ENCODE results near the gene UQCRH. TPM values are rescaled to one million over a fixed set of nuclear protein-coding genes. Genes with fewer than 3 reads are reported as not detected.
"Not testable (repeated sequence)": the region's sequence is repeated elsewhere in the genome, so short reads cannot be mapped to it uniquely, and the experiment has no call there.

UQCRH gene
- total and polyA plus RNA-seq, 2 of the 4 experiments (the other 2 are of a cell fraction), result 347 to 736 TPM

GRCh38 chr1:46328182-46328581, 24.7 kb downstream of the UQCRH start:
- H4K20me1 ChIP-seq (ENCODE audit: insufficient read depth, low read length); in situ Hi-C loops (cut with MboI; ENCODE audit: low sequenced_read_pairs); H3K4me1 ChIP-seq (ENCODE audit: control insufficient read depth, insufficient read depth, low read length); H2BK20ac ChIP-seq (ENCODE audit: low read depth, low read length); H3K9me3 ChIP-seq (ENCODE audit: control insufficient read depth, insufficient read depth, low read length); H3K27me3 ChIP-seq (ENCODE audit: control insufficient read depth, insufficient read depth, low read length); H3K9ac ChIP-seq (ENCODE audit: low read depth, low read length); POLR2A ChIA-PET (ENCODE audit: unreplicated experiment); H3K23ac ChIP-seq (ENCODE audit: low read depth, low read length); H4K8ac ChIP-seq (ENCODE audit: low read depth in 2 of 2, low read length in 2 of 2); H4K5ac ChIP-seq (ENCODE audit: low read depth, low read length); BruUV-seq (replicated peaks); H3K4ac ChIP-seq (ENCODE audit: low read depth, low read length); H3K18ac ChIP-seq (ENCODE audit: low read depth, low read length); H3K36me3 ChIP-seq (ENCODE audit: control insufficient read depth, insufficient read depth, low read length); H3K4me3 ChIP-seq (ENCODE audit: insufficient read depth, low read depth, low read length); H3K56ac ChIP-seq (ENCODE audit: extremely low read depth, insufficient read depth, low read length); H2BK15ac ChIP-seq (ENCODE audit: low read depth, low read length); ATAC-seq (ENCODE audit: low read depth); intact Hi-C loops (cut with micrococcal nuclease); H2BK5ac ChIP-seq (ENCODE audit: low read depth, low read length, poor library complexity, severe bottlenecking); H3K79me1 ChIP-seq (ENCODE audit: low read depth in 1 of 2, low read length in 2 of 2); H3K27ac ChIP-seq (ENCODE audit: insufficient read depth, low read length); H3K14ac ChIP-seq (replicated peaks; ENCODE audit: low read depth, low read length); H3K4me2 ChIP-seq (ENCODE audit: low read depth, low read length); H3K9me1 ChIP-seq (ENCODE audit: insufficient read depth, low read length); H4K91ac ChIP-seq (ENCODE audit: insufficient read depth, low read depth, low read length); H2BK120ac ChIP-seq (ENCODE audit: low read depth, low read length); H2AK5ac ChIP-seq (ENCODE audit: low read depth, low read length); H2AK9ac ChIP-seq (replicated peaks; ENCODE audit: low read depth, low read length, poor library complexity); dilution Hi-C loops (cut with HindIII; ENCODE audit: low sequenced_read_pairs, unreplicated experiment); DNase-seq; H2AFZ ChIP-seq (replicated peaks; ENCODE audit: low read length, poor library complexity): not testable (repeated sequence)
- CTCF ChIA-PET, result interaction anchor here (1.8 kb wide), 1 partner anchor 12 kb away, joined by 4 read pairs; no protein-coding TSS in a partner anchor
- WGBS, 2 experiments (ENCODE audit: extremely low coverage in 2 of 2, insufficient read length in 1 of 2), result no CpG with 5 or more reads among the region's 7 CpGs

GRCh38 chr1:46329807-46330206, 26.3 kb downstream of the UQCRH start:
- H3K27ac ChIP-seq (ENCODE audit: insufficient read depth, low read length); H2AK5ac ChIP-seq (ENCODE audit: low read depth, low read length); H3K18ac ChIP-seq (ENCODE audit: low read depth, low read length); H4K5ac ChIP-seq (ENCODE audit: low read depth, low read length); H3K9ac ChIP-seq (ENCODE audit: low read depth, low read length); DNase-seq; POLR2A ChIA-PET (ENCODE audit: unreplicated experiment); H4K91ac ChIP-seq (ENCODE audit: insufficient read depth, low read depth, low read length); H3K27me3 ChIP-seq (ENCODE audit: control insufficient read depth, insufficient read depth, low read length); H3K4me2 ChIP-seq (ENCODE audit: low read depth, low read length); H3K14ac ChIP-seq (replicated peaks; ENCODE audit: low read depth, low read length); H2BK20ac ChIP-seq (ENCODE audit: low read depth, low read length); H3K79me1 ChIP-seq (ENCODE audit: low read depth in 1 of 2, low read length in 2 of 2); CTCF ChIA-PET; H3K4ac ChIP-seq (ENCODE audit: low read depth, low read length); H2BK120ac ChIP-seq (ENCODE audit: low read depth, low read length); H4K20me1 ChIP-seq (ENCODE audit: insufficient read depth, low read length); H2AFZ ChIP-seq (replicated peaks; ENCODE audit: low read length, poor library complexity); dilution Hi-C loops (cut with HindIII; ENCODE audit: low sequenced_read_pairs, unreplicated experiment); H2BK15ac ChIP-seq (ENCODE audit: low read depth, low read length); H3K56ac ChIP-seq (ENCODE audit: extremely low read depth, insufficient read depth, low read length); ATAC-seq (ENCODE audit: low read depth); H3K23ac ChIP-seq (ENCODE audit: low read depth, low read length); H2AK9ac ChIP-seq (replicated peaks; ENCODE audit: low read depth, low read length, poor library complexity); intact Hi-C loops (cut with micrococcal nuclease); in situ Hi-C loops (cut with MboI; ENCODE audit: low sequenced_read_pairs); BruUV-seq (replicated peaks); H4K8ac ChIP-seq (ENCODE audit: low read depth in 2 of 2, low read length in 2 of 2); H3K9me3 ChIP-seq (ENCODE audit: control insufficient read depth, insufficient read depth, low read length); H3K4me1 ChIP-seq (ENCODE audit: control insufficient read depth, insufficient read depth, low read length); H3K4me3 ChIP-seq (ENCODE audit: insufficient read depth, low read depth, low read length); H3K36me3 ChIP-seq (ENCODE audit: control insufficient read depth, insufficient read depth, low read length); H3K9me1 ChIP-seq (ENCODE audit: insufficient read depth, low read length); H2BK5ac ChIP-seq (ENCODE audit: low read depth, low read length, poor library complexity, severe bottlenecking): not testable (repeated sequence)
- no CpG with 5 or more reads among the region's 7 CpGs for WGBS, 2 experiments (ENCODE audit: extremely low coverage in 2 of 2, insufficient read length in 1 of 2)

Data from IMR-90 (cell line).